GM21723 (cell line): ENCODE results near the gene CPNE8.
A peak's percentile ranks its signal among the peaks of the same experiment; 100 is the strongest.

Experiments used
- ATAC-seq: cut with Tn5 transposase; IDR thresholded peaks from one replicate; pipeline ENCODE4 v1.9.1; 2021; ENCODE audit warnings: mild to moderate bottlenecking, moderate library complexity; ENCODE audit not compliant: unreplicated experiment

The CPNE8 gene

DNA sequence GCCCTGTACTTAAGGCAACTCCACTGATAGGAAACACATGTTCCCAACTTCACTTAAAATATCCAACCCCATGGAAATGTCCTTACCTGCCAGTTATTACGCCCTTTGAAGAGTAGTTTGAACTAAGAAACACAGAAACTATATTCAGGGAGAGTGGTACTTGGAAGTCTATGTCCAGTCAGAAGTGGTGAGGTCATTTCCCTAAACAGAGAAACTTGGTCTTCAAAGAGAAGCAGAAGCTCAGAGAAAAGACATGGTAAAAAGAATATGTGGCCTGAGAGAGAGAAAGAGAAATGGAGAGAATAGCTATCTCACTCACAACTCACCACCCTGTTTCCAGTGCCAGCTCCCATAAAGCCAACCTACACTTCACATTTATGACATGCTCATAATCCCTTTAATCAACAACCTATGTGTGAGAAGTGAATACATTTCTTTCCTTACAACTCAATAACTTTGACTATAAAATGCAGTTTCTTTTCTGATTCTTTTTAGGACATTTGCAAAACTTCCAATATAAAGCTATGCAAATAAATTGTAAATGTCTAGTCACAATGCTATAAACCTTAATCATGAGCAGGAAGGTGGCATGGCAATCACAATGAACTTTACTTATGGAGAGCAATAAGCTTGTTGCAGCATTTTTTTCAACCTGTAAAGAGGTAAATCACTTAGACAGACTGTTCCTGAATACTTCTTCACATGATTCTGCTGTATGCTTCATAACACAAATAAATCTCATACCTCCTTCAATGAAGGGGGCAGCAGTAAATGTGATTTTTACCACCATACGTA lies 67.1 kb downstream of the CPNE8 start:
- no peak for ATAC-seq

- no peak for ATAC-seq
Measured at GRCh38 chr12:38831715-38832114, 73.7 kb downstream of the CPNE8 start.

- no peak for ATAC-seq
Measured at GRCh38 chr12:38825006-38825405, 80.4 kb downstream of the CPNE8 start.

DNA sequence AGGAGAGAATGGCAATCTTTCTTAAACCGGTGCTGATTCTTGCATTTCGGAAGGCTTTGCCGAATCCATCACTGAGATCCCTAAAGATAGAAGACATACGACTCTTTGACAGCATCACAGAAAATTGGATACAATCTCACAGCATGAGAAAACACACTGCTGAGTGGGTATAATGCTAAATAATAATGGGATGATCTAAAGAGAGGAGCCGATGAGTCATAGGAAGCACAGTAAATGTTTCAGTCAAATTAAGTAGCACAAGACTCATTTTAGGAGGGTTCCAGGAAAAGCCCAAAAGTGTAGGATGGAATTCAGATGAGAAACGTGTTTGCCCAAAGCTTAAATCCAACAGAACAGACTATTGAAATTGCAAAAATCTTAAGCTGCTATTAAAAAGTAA lies 81.7 kb downstream of the CPNE8 start:
- ATAC-seq, result no peak

DNA sequence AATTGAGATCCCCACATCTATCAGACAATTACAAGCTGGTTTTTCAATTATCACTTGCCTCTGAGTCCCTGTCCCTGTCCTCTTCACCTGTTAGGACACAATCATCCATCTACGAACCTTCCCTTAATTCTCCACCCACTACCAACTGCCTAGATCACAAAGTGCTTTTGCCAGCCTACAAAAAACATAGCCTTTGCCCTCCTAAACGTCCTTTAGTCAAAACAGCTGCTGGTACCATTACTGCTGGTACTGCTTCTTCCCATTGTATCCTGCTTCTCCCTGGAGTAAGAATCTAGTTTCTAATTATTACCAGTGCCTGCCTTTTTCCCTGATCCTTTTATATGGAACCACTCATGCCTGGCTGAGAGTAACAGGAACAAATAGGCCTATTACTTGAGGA lies 82.1 kb downstream of the CPNE8 start:
- ATAC-seq, result no peak

DNA sequence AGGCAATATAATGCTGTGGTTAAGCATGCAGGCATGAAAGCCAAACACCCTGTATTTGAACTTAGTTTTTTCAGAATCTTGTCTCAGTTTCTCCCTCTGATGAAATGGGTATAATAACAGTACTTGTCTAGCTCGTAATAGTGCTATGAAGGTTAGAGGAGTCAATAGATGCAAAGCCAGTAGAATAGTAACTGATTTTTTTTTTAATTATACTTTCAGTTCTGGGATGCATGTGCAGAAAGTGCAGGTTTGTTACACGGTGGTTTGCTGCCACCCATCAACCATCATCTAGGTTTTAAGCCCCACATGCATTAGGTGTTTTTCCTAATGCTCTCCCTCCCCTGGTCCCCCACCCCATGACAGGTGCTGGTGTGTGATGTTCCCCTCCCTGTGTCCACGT lies 87.4 kb downstream of the CPNE8 start:
- no peak for ATAC-seq

DNA sequence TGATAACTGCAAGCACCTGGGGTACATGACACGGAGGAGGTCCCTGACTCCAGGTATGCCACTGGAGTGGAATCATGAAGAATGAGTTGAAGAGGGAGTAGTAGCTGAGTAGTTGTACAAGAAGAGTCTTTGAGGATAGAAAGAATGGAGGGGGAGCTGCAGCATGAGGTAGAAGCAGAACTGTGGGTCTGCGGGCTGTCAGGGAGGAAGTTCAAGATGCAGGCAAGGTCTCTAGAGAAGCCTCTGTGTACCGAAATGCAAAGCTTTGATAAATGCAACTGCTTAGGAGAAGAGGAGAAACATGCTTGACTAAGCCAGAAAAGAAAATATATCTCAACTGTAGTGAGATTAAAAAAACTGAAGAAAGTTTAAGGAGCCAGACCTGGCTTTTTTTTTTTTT lies 91.5 kb downstream of the CPNE8 start:
- no peak for ATAC-seq

DNA sequence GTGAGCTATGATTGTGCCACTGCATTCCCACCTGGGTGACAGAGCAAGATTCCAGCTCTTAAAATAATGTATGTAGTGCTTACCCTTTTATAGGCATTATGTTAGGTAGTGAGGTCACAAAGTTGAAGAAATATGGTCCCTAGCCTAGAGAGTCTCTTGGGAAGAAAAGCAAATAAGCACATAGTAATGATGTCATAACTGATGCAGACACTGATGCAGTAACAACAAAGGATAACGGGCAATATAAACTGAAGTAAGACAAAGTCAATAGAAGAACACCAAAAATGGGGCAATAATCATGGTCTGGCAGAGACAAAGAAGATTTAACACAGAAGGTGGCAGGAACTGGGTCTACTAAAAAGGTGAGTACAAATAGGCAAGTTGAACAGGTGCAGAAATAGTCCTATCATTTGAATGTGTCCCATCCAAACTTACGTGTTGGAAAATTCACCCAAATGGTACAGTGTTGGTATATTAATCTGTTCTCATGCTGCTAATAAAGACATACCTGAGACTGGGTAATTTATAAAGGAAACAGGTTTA lies 93.5 kb downstream of the CPNE8 start:
- ATAC-seq, result no peak

DNA sequence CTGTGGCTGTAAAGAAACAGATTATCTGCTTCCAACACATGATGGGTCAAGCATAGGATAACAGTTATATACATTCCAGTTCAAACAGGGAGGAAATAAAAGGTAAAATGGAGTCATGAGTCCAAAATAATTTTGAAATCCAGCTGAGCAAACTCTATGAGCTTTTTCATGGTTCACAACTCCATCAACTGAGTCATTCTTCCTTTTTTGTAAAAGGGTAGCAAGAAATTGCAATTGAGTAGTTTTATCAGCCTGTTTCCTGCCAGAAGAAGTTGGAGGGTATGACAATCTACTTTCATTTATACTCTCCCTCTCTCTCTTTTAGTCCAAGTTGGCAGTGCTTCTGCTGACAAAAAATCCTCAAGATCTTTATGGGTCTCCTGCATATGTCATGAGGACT lies 95.6 kb downstream of the CPNE8 start:
- ATAC-seq, result no peak

DNA sequence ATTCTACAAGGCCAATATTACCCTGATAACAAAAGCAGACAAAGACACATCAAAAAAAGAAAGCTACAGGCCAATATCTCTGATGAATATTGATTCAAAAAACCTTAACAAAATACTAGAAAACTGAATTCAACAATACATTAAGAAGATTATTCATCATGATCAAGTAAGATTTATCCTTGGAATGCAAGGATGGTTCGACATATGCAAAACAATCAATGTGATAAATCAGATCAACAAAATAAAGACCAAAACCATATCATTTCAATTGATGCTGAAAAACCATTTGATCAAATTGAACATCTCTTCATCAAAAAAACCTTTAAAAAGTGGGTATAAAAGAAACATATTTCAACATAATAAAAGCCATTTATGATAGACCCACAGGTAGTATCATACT lies 117.3 kb downstream of the CPNE8 start:
- ATAC-seq, result no peak

DNA sequence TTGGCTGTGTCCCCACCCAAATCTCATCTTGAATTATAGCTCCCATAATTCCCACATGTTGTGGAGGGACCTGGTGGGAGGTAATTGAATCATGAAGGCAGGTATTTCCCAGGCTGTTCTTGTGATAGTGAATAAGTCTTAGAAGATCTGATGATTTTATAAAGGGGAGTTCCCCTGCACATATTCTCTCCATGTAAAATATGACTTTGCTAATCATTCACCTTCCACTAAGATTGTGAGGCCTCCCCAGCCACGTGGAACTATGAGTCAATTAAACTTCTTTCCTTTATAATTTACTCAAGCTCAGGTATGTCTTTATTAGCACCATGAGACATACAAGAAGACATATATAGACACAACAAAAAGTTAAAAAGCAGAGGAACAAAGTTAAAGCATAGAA lies 120.0 kb downstream of the CPNE8 start:
- ATAC-seq, result no peak

DNA sequence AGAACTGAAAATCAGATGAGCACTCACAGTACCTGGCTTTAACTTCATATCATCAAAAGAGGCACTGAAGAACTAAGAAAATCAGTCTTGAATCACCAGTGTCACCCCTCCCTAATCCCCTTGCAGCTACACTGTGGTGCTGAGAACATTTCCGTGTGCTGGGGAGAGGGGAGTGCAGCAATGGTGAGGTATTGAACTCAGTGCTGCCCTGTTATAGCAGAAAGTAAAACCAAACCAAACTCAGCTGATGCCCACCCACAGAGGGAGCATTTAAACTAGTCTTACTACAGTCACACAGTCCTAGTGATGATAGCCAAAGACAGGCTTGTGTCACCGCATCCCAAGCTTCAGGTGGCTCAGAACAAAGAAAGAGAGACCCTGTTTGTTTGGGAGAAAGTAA lies 122.1 kb downstream of the CPNE8 start:
- ATAC-seq, result no peak

DNA sequence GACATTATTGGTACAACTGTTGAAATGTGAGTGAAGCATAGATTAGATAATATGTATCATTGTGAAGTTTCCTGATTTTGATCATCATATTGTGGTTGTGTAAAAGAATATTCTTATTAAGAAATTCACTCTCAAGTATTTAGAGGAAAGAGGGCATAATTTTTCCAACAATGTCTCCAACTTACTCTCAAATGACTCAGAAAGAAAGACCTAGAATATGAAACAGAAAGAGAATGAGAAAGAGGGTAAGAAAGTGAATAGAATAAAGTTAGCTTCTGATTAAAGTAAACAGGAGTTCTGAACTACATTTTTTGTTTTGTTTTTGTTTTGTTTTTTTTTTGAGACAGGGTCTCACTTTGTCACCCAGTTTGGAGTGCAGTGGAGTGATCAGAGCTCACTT lies 123.0 kb downstream of the CPNE8 start:
- ATAC-seq, result no peak

DNA sequence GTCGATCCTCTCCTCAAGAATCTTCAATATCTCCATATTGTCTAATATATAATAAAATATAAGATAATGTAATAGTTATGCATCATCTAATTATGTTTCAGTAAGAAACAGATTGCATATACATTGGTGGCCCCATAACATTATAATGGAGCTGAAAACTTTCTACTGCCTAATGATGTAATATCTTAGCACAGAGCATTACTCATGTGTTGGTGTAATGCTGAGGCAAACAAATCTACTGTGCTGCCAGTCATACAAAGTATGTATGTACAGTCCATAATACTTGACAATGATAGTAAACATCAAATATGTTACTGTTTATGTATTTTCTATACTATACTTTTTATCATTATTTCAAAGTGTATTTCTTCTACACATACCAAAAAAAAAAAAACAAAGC lies 128.7 kb downstream of the CPNE8 start:
- no peak for ATAC-seq

DNA sequence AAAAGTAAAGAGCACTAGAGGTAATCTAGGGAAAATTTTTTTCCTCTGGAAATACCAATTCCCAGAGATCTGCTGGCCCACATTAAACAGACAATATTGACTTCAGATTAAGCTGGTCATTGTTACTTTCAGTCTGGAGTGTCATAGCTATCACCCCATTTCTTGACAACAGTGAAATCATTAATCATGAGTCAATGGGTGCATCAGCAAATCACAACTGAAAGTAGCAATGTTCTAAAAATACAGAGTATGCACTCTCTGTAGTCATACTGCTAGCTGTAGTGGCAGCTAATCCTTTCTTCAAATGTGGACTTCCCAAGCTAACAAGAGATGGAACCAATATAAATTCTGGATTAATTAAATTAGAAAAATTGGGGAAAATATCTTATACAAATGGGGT lies 129.9 kb downstream of the CPNE8 start:
- peak; percentile 95 for ATAC-seq

GRCh38 chr12:38772437-38772836 lies 133.0 kb downstream of the CPNE8 start:
- no peak for ATAC-seq

DNA sequence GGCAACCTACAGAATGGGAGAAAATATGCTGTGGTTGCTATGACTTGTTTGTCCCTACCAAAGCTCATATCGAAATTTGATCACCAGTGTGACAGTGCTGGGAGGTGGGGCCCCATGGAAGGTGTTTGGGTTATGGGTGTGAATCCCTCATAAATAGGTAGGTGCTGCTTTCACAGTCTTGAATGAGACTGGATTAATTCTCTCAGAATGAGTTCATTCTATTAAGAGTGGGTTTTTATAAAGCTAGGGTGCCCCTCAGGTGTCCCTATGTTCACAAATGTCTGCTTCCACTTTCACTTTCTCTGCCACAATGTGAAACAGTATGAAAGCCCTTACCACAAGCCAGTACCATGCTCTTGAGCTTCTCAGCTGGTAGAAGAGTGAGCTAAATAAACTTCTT lies 133.5 kb downstream of the CPNE8 start:
- ATAC-seq, result peak; percentile 70

DNA sequence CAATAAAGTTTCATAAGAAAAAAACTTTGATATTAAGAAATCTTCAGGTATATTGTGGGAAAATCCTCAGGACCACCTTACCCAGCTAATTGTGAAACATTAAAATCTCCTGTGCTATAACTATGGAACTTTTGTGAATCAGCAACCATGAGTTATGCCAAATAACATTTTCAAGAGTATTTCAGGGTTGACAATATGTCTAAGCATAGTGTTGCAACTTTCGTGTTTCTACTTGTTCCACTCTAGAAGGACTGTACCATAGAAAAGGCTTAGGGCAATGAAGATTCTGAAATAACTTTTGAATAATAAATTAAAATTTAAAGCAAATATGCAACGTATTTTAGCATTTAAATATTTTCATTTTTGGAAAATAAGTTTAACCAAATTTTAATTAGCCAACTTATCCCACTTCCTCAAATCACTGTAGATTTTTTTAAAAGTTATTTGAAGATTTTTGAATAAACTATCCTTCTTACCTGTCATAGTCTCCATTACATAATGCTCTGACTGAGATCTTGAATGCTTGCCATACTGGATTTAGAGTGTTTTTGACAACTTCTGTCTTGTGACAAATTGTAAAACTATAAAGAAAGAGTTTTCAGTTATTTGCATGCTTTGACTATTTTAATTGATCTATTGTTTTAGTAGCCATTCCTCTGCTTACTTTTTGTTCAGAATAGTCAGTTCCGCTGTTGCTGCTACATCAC lies 143.6 kb downstream of the CPNE8 start:
- ATAC-seq, result no peak

DNA sequence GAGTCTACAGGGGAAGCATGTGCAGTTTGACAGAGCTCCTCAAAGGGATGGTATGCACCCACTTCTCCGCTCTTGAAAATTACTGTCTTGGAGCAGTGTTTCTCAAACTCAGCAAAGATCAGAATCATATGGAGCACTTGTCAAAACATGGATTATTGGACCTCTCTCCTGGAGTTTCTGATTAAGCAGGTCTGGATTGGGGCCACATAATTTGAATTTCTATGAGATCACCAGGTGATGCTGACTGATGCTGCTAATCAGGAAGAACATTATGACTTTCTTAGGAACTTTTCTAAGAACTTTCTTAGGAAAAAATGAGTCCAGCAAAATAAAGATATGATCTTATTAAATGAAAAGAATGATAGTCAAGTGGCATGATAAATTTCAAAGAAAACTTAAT lies 144.3 kb downstream of the CPNE8 start:
- ATAC-seq, result no peak

GRCh38 chr12:38759621-38760020 lies 145.8 kb downstream of the CPNE8 start:
- no peak for ATAC-seq

DNA sequence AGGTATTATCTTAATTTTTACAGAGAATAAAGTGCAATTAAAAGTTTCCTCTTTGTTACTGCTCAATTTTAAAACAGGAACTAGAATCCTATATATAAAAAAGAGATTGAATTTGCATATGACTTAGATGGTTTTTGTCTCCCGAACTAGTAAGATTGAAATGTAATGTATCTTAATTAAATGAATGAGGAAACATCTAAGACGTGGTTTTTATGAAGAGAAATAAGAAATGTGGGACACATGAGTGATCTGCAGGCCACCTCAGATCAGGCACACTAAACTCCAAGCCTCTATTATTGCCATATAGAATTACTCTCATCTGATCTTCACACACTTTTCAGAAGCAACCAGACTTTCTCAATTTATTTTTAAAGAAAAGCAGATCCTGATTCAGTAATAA lies 158.6 kb downstream of the CPNE8 start:
- no peak for ATAC-seq

DNA sequence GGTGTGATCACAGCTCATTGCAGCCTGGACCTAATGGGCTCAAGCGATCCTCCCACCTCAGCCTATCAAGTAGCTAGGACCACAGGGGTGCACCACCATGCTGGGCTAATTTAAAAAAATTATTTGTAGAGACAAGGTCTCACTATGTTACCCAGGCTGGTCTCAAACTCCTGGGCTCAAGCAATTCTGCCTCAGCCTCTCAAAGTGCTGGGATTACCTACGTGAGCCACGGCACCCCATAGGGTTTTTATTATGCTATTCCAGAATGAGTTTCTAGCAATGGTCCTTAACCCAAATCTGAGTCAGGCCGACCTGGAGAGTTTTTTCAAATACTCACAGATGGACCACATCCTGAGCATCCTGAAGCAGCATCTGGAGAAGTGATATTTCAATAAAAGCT lies 159.8 kb downstream of the CPNE8 start:
- ATAC-seq, result no peak
